Activated CD4-positive, alpha-beta T cell treated with anti-CD3 and anti-CD28 coated beads, Interleukin-2, amount 10 ng/mL, durations not matched to agents 24 days and 14 days (primary cell): ENCODE data around the gene MCMBP. TPM values are rescaled to one million over a fixed set of nuclear protein-coding genes. Genes with fewer than 3 reads are reported as not detected.

Experiments used
- total RNA-seq: library from RNA; stranded (reverse); gene quantifications from 2 replicates; pipeline ENCODE4 v1.2.3, GENCODE V29; 2022

Gene MCMBP
- total RNA-seq, 1 donor from 2014 or later = 128 TPM

Other genes starting within 250 kb of the MCMBP start
- 27.7 and 29.1 TPM in 2 replicates for gene BAG3, start 221.5 kb downstream of the MCMBP start, total RNA-seq
- 18.1 and 18.3 TPM in 2 replicates for gene INPP5F, start 146.8 kb downstream of the MCMBP start, total RNA-seq
- 78.0 and 90.3 TPM in 2 replicates for gene SEC23IP, start 19.9 kb upstream of the MCMBP start, total RNA-seq